ENCODE results near the gene BAZ2B.

Gene BAZ2B

GRCh38 chr2:159585622-159586021, 30.7 kb downstream of the BAZ2B start:
- Histone ChIP-seq H3K36me3 (replicated peaks) (no peaks in the 10 kb centered on the region), H3K27me3 (ENCODE audit: low read depth) (no peaks in the 10 kb centered on the region), H3K4me3 (no peak overlapping the region), H3K4me1 (no peaks in the 10 kb centered on the region), H3K9me3 (no peaks in the 10 kb centered on the region)
- in situ Hi-C loops (cut with MboI; ENCODE audit: low sequenced_read_pairs): no loop called here
- DNase-seq (ENCODE audit: low spot score in 2 of 2): no peak

GRCh38 chr2:159584796-159585195, 31.6 kb downstream of the BAZ2B start:
- Histone ChIP-seq H3K4me3 (no peak overlapping the region), H3K9me3 (no peaks in the 10 kb centered on the region), H3K27me3 (ENCODE audit: low read depth) (no peaks in the 10 kb centered on the region), H3K36me3 (replicated peaks) (no peaks in the 10 kb centered on the region), H3K4me1 (no peaks in the 10 kb centered on the region)
- DNase-seq (ENCODE audit: low spot score in 2 of 2): no peak
- in situ Hi-C loops (cut with MboI; ENCODE audit: low sequenced_read_pairs): no loop called here

- in situ Hi-C loops (cut with MboI; ENCODE audit: low sequenced_read_pairs): no loop called here
- Histone ChIP-seq H3K4me3 (no peak overlapping the region), H3K9me3 (peaks cover 2% of the 10 kb centered on the region; the same call in 1 of the 2 replicates), H3K36me3 (replicated peaks) (no peaks in the 10 kb centered on the region), H3K4me1 (no peaks in the 10 kb centered on the region), H3K27me3 (ENCODE audit: low read depth) (no peaks in the 10 kb centered on the region)
- DNase-seq (ENCODE audit: low spot score in 2 of 2): no peak
Observed at GRCh38 chr2:159573846-159574606, 42.3 kb downstream of the BAZ2B start.

- peaks cover 2% of the 10 kb centered on the region; the same call in 1 of the 2 replicates for H3K9me3 ChIP-seq
- no peaks in the 10 kb centered on the region for H3K27me3 ChIP-seq (ENCODE audit: low read depth)
- H3K4me1 ChIP-seq: no peaks in the 10 kb centered on the region
- no peak for DNase-seq (ENCODE audit: low spot score in 2 of 2)
- in situ Hi-C loops (cut with MboI; ENCODE audit: low sequenced_read_pairs): no loop called here
- no peak overlapping the region for H3K4me3 ChIP-seq
- no peaks in the 10 kb centered on the region for H3K36me3 ChIP-seq (replicated peaks)
Observed at GRCh38 chr2:159573294-159573693, 43.1 kb downstream of the BAZ2B start.

GRCh38 chr2:159572459-159572858, 43.9 kb downstream of the BAZ2B start:
- H3K36me3 ChIP-seq (replicated peaks): no peaks in the 10 kb centered on the region
- in situ Hi-C loops (cut with MboI; ENCODE audit: low sequenced_read_pairs): no loop called here
- no peaks in the 10 kb centered on the region for H3K4me1 ChIP-seq
- DNase-seq (ENCODE audit: low spot score in 2 of 2): no peak
- H3K4me3 ChIP-seq: no peak overlapping the region
- peaks cover 2% of the 10 kb centered on the region; the same call in 1 of the 2 replicates for H3K9me3 ChIP-seq
- no peaks in the 10 kb centered on the region for H3K27me3 ChIP-seq (ENCODE audit: low read depth)

GRCh38 chr2:159571540-159572260, 44.6 kb downstream of the BAZ2B start:
- Histone ChIP-seq H3K4me3 (no peak overlapping the region), H3K4me1 (no peaks in the 10 kb centered on the region), H3K27me3 (ENCODE audit: low read depth) (no peaks in the 10 kb centered on the region), H3K9me3 (peaks cover 2% of the 10 kb centered on the region; the same call in 1 of the 2 replicates), H3K36me3 (replicated peaks) (no peaks in the 10 kb centered on the region)
- in situ Hi-C loops (cut with MboI; ENCODE audit: low sequenced_read_pairs): no loop called here
- DNase-seq (ENCODE audit: low spot score in 2 of 2): no peak

GRCh38 chr2:159564081-159564480, 52.3 kb downstream of the BAZ2B start:
- no peak for DNase-seq (ENCODE audit: low spot score in 2 of 2)
- no peak overlapping the region for H3K4me3 ChIP-seq
- peaks cover 24% of the 10 kb centered on the region for H3K4me1 ChIP-seq
- peaks cover 4% of the 10 kb centered on the region; the same call in 1 of the 2 replicates for H3K9me3 ChIP-seq
- no peaks in the 10 kb centered on the region for H3K36me3 ChIP-seq (replicated peaks)
- H3K27me3 ChIP-seq (ENCODE audit: low read depth): no peaks in the 10 kb centered on the region
- in situ Hi-C loops (cut with MboI; ENCODE audit: low sequenced_read_pairs): no loop called here

- Histone ChIP-seq H3K9me3 (peaks cover 4% of the 10 kb centered on the region; the same call in 1 of the 2 replicates), H3K4me3 (no peak overlapping the region), H3K27me3 (ENCODE audit: low read depth) (no peaks in the 10 kb centered on the region), H3K4me1 (peaks cover 24% of the 10 kb centered on the region), H3K36me3 (replicated peaks) (no peaks in the 10 kb centered on the region)
- in situ Hi-C loops (cut with MboI; ENCODE audit: low sequenced_read_pairs): no loop called here
- no peak for DNase-seq (ENCODE audit: low spot score in 2 of 2)
Observed at GRCh38 chr2:159562248-159562647, 54.1 kb downstream of the BAZ2B start.

- no peaks in the 10 kb centered on the region for H3K27me3 ChIP-seq (ENCODE audit: low read depth)
- H3K36me3 ChIP-seq (replicated peaks): no peaks in the 10 kb centered on the region
- no peak for DNase-seq (ENCODE audit: low spot score in 2 of 2)
- peaks cover 4% of the 10 kb centered on the region; the same call in 1 of the 2 replicates for H3K9me3 ChIP-seq
- peaks cover 24% of the 10 kb centered on the region for H3K4me1 ChIP-seq
- H3K4me3 ChIP-seq: no peak overlapping the region
- in situ Hi-C loops (cut with MboI; ENCODE audit: low sequenced_read_pairs): no loop called here
Observed at GRCh38 chr2:159561786-159562185, 54.6 kb downstream of the BAZ2B start.

GRCh38 chr2:159561242-159561641, 55.1 kb downstream of the BAZ2B start:
- Histone ChIP-seq H3K4me3 (no peak overlapping the region), H3K36me3 (replicated peaks) (no peaks in the 10 kb centered on the region), H3K9me3 (peaks cover 4% of the 10 kb centered on the region; the same call in 1 of the 2 replicates), H3K27me3 (ENCODE audit: low read depth) (no peaks in the 10 kb centered on the region), H3K4me1 (peaks cover 24% of the 10 kb centered on the region)
- DNase-seq (ENCODE audit: low spot score in 2 of 2): no peak
- in situ Hi-C loops (cut with MboI; ENCODE audit: low sequenced_read_pairs): no loop called here

- peaks cover 4% of the 10 kb centered on the region; the same call in 1 of the 2 replicates for H3K9me3 ChIP-seq
- no peaks in the 10 kb centered on the region for H3K27me3 ChIP-seq (ENCODE audit: low read depth)
- no peaks in the 10 kb centered on the region for H3K36me3 ChIP-seq (replicated peaks)
- no peak overlapping the region for H3K4me3 ChIP-seq
- no peak for DNase-seq (ENCODE audit: low spot score in 2 of 2)
- peaks cover 24% of the 10 kb centered on the region for H3K4me1 ChIP-seq
- in situ Hi-C loops (cut with MboI; ENCODE audit: low sequenced_read_pairs): no loop called here
Observed at GRCh38 chr2:159559034-159559433, 57.3 kb downstream of the BAZ2B start.

GRCh38 chr2:159558479-159558878, 57.9 kb downstream of the BAZ2B start:
- no peaks in the 10 kb centered on the region for H3K36me3 ChIP-seq (replicated peaks)
- DNase-seq (ENCODE audit: low spot score in 2 of 2): no peak
- in situ Hi-C loops (cut with MboI; ENCODE audit: low sequenced_read_pairs): no loop called here
- H3K4me1 ChIP-seq: peaks cover 24% of the 10 kb centered on the region
- peaks cover 4% of the 10 kb centered on the region; the same call in 1 of the 2 replicates for H3K9me3 ChIP-seq
- no peak overlapping the region for H3K4me3 ChIP-seq
- no peaks in the 10 kb centered on the region for H3K27me3 ChIP-seq (ENCODE audit: low read depth)

- no peak overlapping the region for H3K4me3 ChIP-seq
- H3K9me3 ChIP-seq: peaks cover 4% of the 10 kb centered on the region; the same call in 1 of the 2 replicates
- H3K36me3 ChIP-seq (replicated peaks): no peaks in the 10 kb centered on the region
- peaks cover 22% of the 10 kb centered on the region for H3K4me1 ChIP-seq
- H3K27me3 ChIP-seq (ENCODE audit: low read depth): no peaks in the 10 kb centered on the region
- DNase-seq (ENCODE audit: low spot score in 2 of 2): no peak
- in situ Hi-C loops (cut with MboI; ENCODE audit: low sequenced_read_pairs): no loop called here
Observed at GRCh38 chr2:159557437-159558034, 58.8 kb downstream of the BAZ2B start.

Data from HAP-1 (cell line).